ENCODE results near the gene TTC28.

TTC28 gene

GRCh38 chr22:28142361-28142961 lies 537.2 kb downstream of the TTC28 start:
- no peak overlapping the region for H2AFZ ChIP-seq (ENCODE audit: low read length)
- H3K4me3 ChIP-seq (ENCODE audit: low read length, poor library complexity, severe bottlenecking): no peak overlapping the region
- peaks cover 25% of the 10 kb centered on the region for H3K4me1 ChIP-seq (ENCODE audit: insufficient read depth, low read length, poor library complexity, severe bottlenecking)
- peaks cover 19% of the 10 kb centered on the region for H4K20me1 ChIP-seq (ENCODE audit: insufficient read depth, low read length, poor library complexity, severe bottlenecking)
- peaks cover 7% of the 10 kb centered on the region; the same call in 1 of the 2 replicates for H3K36me3 ChIP-seq (ENCODE audit: insufficient read depth, low read length)
- H3K4me2 ChIP-seq (ENCODE audit: low read depth, low read length, poor library complexity, severe bottlenecking): peak overlapping the region; percentile 36
- H3K9me3 ChIP-seq (ENCODE audit: insufficient read depth, low read depth, low read length): no peaks in the 10 kb centered on the region
- TF ChIP-seq, protein P1, sequence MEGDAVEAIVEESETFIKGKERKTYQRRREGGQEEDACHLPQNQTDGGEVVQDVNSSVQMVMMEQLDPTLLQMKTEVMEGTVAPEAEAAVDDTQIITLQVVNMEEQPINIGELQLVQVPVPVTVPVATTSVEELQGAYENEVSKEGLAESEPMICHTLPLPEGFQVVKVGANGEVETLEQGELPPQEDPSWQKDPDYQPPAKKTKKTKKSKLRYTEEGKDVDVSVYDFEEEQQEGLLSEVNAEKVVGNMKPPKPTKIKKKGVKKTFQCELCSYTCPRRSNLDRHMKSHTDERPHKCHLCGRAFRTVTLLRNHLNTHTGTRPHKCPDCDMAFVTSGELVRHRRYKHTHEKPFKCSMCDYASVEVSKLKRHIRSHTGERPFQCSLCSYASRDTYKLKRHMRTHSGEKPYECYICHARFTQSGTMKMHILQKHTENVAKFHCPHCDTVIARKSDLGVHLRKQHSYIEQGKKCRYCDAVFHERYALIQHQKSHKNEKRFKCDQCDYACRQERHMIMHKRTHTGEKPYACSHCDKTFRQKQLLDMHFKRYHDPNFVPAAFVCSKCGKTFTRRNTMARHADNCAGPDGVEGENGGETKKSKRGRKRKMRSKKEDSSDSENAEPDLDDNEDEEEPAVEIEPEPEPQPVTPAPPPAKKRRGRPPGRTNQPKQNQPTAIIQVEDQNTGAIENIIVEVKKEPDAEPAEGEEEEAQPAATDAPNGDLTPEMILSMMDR (conservative IDR thresholded peaks at IDR 0.05; ENCODE audit: low read length): no peak
- TF ChIP-seq EZH2phosphoT487 (IDR thresholded peaks at IDR 0.05; ENCODE audit: borderline replicate concordance): no peak
- no peaks in the 10 kb centered on the region for H3K27me3 ChIP-seq (ENCODE audit: insufficient read depth, low read length, poor library complexity, severe bottlenecking)
- H3K9me2 ChIP-seq (replicated peaks; ENCODE audit: low read depth, low read length): no peaks in the 10 kb centered on the region
- H3F3A ChIP-seq (ENCODE audit: low read depth): no peaks in the 10 kb centered on the region
- H3K79me2 ChIP-seq (ENCODE audit: insufficient read depth, low read length): peaks cover 67% of the 10 kb centered on the region
- H3K9ac ChIP-seq (ENCODE audit: low read depth, low read length, poor library complexity, severe bottlenecking): no peak overlapping the region

DNA sequence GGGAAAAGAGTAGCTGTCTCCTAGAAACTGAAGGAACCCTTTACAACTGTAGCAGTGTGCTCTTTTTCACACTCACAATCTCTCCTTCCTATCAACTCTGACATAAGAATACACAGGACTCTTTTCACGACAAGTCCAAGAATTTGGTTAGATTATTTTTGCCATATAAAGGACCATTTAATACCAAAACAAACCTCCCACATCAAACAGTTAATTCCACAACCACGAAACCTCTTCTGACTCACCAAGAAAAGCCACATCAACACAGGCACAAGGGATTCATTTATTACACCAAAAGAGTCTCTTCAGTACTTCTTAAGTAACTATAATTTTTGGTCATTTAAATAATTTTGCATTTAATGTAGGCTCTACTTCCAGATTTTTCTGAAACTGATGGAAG lies 538.0 kb downstream of the TTC28 start:
- Histone ChIP-seq H3K4me1 (ENCODE audit: insufficient read depth, low read length, poor library complexity, severe bottlenecking) (peaks cover 25% of the 10 kb centered on the region), H3K79me2 (ENCODE audit: insufficient read depth, low read length) (peaks cover 70% of the 10 kb centered on the region), H3F3A (ENCODE audit: low read depth) (no peaks in the 10 kb centered on the region), H2AFZ (ENCODE audit: low read length) (no peak overlapping the region), H3K9me2 (replicated peaks; ENCODE audit: low read depth, low read length) (no peaks in the 10 kb centered on the region), H3K4me3 (ENCODE audit: low read length, poor library complexity, severe bottlenecking) (no peak overlapping the region), H4K20me1 (ENCODE audit: insufficient read depth, low read length, poor library complexity, severe bottlenecking) (peaks cover 19% of the 10 kb centered on the region), H3K9me3 (ENCODE audit: insufficient read depth, low read depth, low read length) (no peaks in the 10 kb centered on the region), H3K36me3 (ENCODE audit: insufficient read depth, low read length) (peaks cover 5% of the 10 kb centered on the region; the same call in 1 of the 2 replicates), H3K4me2 (ENCODE audit: low read depth, low read length, poor library complexity, severe bottlenecking) (peak overlapping the region; percentile 36), H3K27me3 (ENCODE audit: insufficient read depth, low read length, poor library complexity, severe bottlenecking) (no peaks in the 10 kb centered on the region), H3K9ac (ENCODE audit: low read depth, low read length, poor library complexity, severe bottlenecking) (no peak overlapping the region)
- TF ChIP-seq, protein P1 (conservative IDR thresholded peaks at IDR 0.05; ENCODE audit: low read length): no peak
- no peak for TF ChIP-seq EZH2phosphoT487 (IDR thresholded peaks at IDR 0.05; ENCODE audit: borderline replicate concordance)

DNA sequence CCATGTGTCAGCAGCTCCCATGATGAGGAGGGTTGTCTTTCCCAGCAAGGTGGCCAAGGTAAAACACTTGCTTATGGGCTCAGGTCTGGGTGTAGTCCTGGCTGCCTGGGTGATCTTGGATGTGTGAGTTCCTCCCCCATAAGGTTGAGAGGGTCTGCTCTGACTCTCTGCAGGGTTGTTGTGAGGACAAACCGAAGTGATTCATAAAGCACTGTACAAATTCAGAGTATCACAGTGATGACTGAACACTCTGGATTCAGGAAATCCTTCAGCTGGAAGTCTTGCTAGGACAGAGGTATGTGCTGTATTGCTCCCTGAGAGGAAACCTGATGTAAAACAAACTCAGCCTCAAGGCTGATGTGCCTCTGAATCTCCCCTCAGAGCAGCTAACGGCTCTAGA lies 539.7 kb downstream of the TTC28 start:
- Histone ChIP-seq H3K27me3 (ENCODE audit: insufficient read depth, low read length, poor library complexity, severe bottlenecking) (no peaks in the 10 kb centered on the region), H3K36me3 (ENCODE audit: insufficient read depth, low read length) (no peaks in the 10 kb centered on the region), H3K4me1 (ENCODE audit: insufficient read depth, low read length, poor library complexity, severe bottlenecking) (peaks cover 25% of the 10 kb centered on the region), H3K4me2 (ENCODE audit: low read depth, low read length, poor library complexity, severe bottlenecking) (no peak overlapping the region), H3K9me3 (ENCODE audit: insufficient read depth, low read depth, low read length) (no peaks in the 10 kb centered on the region), H4K20me1 (ENCODE audit: insufficient read depth, low read length, poor library complexity, severe bottlenecking) (peaks cover 19% of the 10 kb centered on the region), H3K79me2 (ENCODE audit: insufficient read depth, low read length) (peaks cover 71% of the 10 kb centered on the region), H3K9me2 (replicated peaks; ENCODE audit: low read depth, low read length) (no peaks in the 10 kb centered on the region), H3K9ac (ENCODE audit: low read depth, low read length, poor library complexity, severe bottlenecking) (no peak overlapping the region), H2AFZ (ENCODE audit: low read length) (no peak overlapping the region), H3K4me3 (ENCODE audit: low read length, poor library complexity, severe bottlenecking) (no peak overlapping the region), H3F3A (ENCODE audit: low read depth) (no peaks in the 10 kb centered on the region)
- TF ChIP-seq, protein P1 (conservative IDR thresholded peaks at IDR 0.05; ENCODE audit: low read length): no peak
- no peak for TF ChIP-seq EZH2phosphoT487 (IDR thresholded peaks at IDR 0.05; ENCODE audit: borderline replicate concordance)

Measured in Loucy (cell line).